MM.1S (cell line): Measurements from ENCODE around the gene LGR5.
"Not testable (repeated sequence)": the region's sequence is repeated elsewhere in the genome, so short reads cannot be mapped to it uniquely, and the experiment has no call there.

Experiments
- DNase-seq: peaks from one replicate; pipeline ENCODE4 v3.0.0-alpha.2; 2015
- H2AFZ ChIP-seq: fragments of 300-600 bp; sonication (generic); 2 replicates; pipeline ENCODE4 v1.6.0; 2016; ENCODE audit warnings: antibody characterized with exemption, low read length
- H3F3A ChIP-seq: fragments of 300-600 bp; sonication (generic); 2 replicates; pipeline ENCODE4 v1.6.1; 2016; ENCODE audit warnings: mild to moderate bottlenecking, antibody characterized with exemption, low read length, moderate library complexity, mixed read lengths; ENCODE audit not compliant: insufficient read depth
- H3K27ac ChIP-seq: fragments of 300-600 bp; sonication (generic); 2 replicates; pipeline ENCODE4 v1.5.1; 2016; ENCODE audit warnings: mild to moderate bottlenecking, low read length
- H3K27me3 ChIP-seq: fragments of 300-600 bp; sonication (generic); replicated peaks from 2 replicates; pipeline ENCODE4 v1.6.0; 2016; ENCODE audit warnings: low read length; ENCODE audit not compliant: insufficient read depth
- H3K36me3 ChIP-seq: fragments of 300-600 bp; sonication (generic); replicated peaks from 2 replicates; pipeline ENCODE4 v1.6.1; 2016; ENCODE audit warnings: mild to moderate bottlenecking, low read length, mixed read lengths; ENCODE audit not compliant: insufficient read depth
- H3K4me1 ChIP-seq: fragments of 300-600 bp; sonication (generic); 2 replicates; pipeline ENCODE4 v1.6.1; 2016; ENCODE audit warnings: low read length, mixed read lengths
- H3K4me2 ChIP-seq: fragments of 300-600 bp; sonication (generic); 2 replicates; pipeline ENCODE4 v1.6.0; 2016; ENCODE audit warnings: low read depth, low read length
- H3K4me3 ChIP-seq: fragments of 300-600 bp; sonication (generic); 2 replicates; pipeline ENCODE4 v1.5.1; 2016; ENCODE audit warnings: low read length, mixed read lengths
- H3K79me2 ChIP-seq: fragments of 300-600 bp; sonication (generic); 2 replicates; pipeline ENCODE4 v1.6.1; 2016; ENCODE audit warnings: mixed run types, low read length, mixed read lengths
- H3K9ac ChIP-seq: fragments of 300-600 bp; sonication (generic); 2 replicates; pipeline ENCODE4 v1.6.1; 2016; ENCODE audit warnings: low read length, mixed read lengths
- H3K9me2 ChIP-seq: fragments of 300-600 bp; sonication (generic); replicated peaks from 2 replicates; pipeline ENCODE4 v1.6.1; 2016; ENCODE audit warnings: mild to moderate bottlenecking, low read length, mixed read lengths; ENCODE audit not compliant: insufficient read depth
- H3K9me3 ChIP-seq: fragments of 300-600 bp; sonication (generic); replicated peaks from 2 replicates; pipeline ENCODE4 v1.6.1; 2016; ENCODE audit warnings: mild to moderate bottlenecking, low read length, mixed read lengths; ENCODE audit not compliant: insufficient read depth
- H4K20me1 ChIP-seq: fragments of 300-600 bp; sonication (generic); 2 replicates; pipeline ENCODE4 v1.6.1; 2016; ENCODE audit warnings: mild to moderate bottlenecking, low read length, moderate library complexity, mixed read lengths; ENCODE audit not compliant: insufficient read depth
- CTCF ChIP-seq: fragments of 300-600 bp; sonication (generic); IDR thresholded peaks from 2 replicates; pipeline ENCODE4 v1.5.1; 2016; ENCODE audit warnings: antibody characterized with exemption, low read length, mixed read lengths
- EZH2 ChIP-seq: fragments of 300-600 bp; sonication (generic); optimal IDR thresholded peaks from 2 replicates; pipeline ENCODE3; 2017; ENCODE audit warnings: low read depth, mild to moderate bottlenecking, antibody characterized with exemption, low read length, mixed read lengths
- EZH2phosphoT487 ChIP-seq: fragments of 300-600 bp; sonication (generic); IDR thresholded peaks from 2 replicates; pipeline ENCODE4 v1.6.1; 2018; ENCODE audit warnings: antibody characterized with exemption, low read length

Gene LGR5

GRCh38 chr12:71565535-71565934 lies 125.9 kb downstream of the LGR5 start:
- H3K9ac ChIP-seq: no peak overlapping the region
- no peaks in the 10 kb centered on the region for H3K4me1 ChIP-seq
- no peaks in the 10 kb centered on the region for H3K9me3 ChIP-seq
- no peak overlapping the region for H3K27ac ChIP-seq
- no peak overlapping the region for H3K4me2 ChIP-seq
- no peaks in the 10 kb centered on the region for H3K79me2 ChIP-seq
- DNase-seq: no peak
- no peak overlapping the region for H3K4me3 ChIP-seq
- H3K36me3 ChIP-seq: no peaks in the 10 kb centered on the region
- H3K9me2 ChIP-seq: no peaks in the 10 kb centered on the region
- no peak overlapping the region for H2AFZ ChIP-seq
- no peaks in the 10 kb centered on the region for H3F3A ChIP-seq
- H4K20me1 ChIP-seq: no peaks in the 10 kb centered on the region
- no peak for TF ChIP-seq CTCF
- TF ChIP-seq EZH2: no peak
- TF ChIP-seq EZH2phosphoT487: no peak
- H3K27me3 ChIP-seq: no peaks in the 10 kb centered on the region

GRCh38 chr12:71566655-71567054 lies 127.1 kb downstream of the LGR5 start:
- no peaks in the 10 kb centered on the region for H3K79me2 ChIP-seq
- no peak overlapping the region for H3K4me2 ChIP-seq
- H3K4me1 ChIP-seq: no peaks in the 10 kb centered on the region
- no peak overlapping the region for H3K27ac ChIP-seq
- no peaks in the 10 kb centered on the region for H3K36me3 ChIP-seq
- no peaks in the 10 kb centered on the region for H3K9me2 ChIP-seq
- H3K4me3 ChIP-seq: no peak overlapping the region
- no peak for TF ChIP-seq EZH2
- no peaks in the 10 kb centered on the region for H3F3A ChIP-seq
- H4K20me1 ChIP-seq: no peaks in the 10 kb centered on the region
- H3K9ac ChIP-seq: no peak overlapping the region
- H3K27me3 ChIP-seq: no peaks in the 10 kb centered on the region
- H2AFZ ChIP-seq: no peak overlapping the region
- no peak for DNase-seq
- no peaks in the 10 kb centered on the region for H3K9me3 ChIP-seq

DNA sequence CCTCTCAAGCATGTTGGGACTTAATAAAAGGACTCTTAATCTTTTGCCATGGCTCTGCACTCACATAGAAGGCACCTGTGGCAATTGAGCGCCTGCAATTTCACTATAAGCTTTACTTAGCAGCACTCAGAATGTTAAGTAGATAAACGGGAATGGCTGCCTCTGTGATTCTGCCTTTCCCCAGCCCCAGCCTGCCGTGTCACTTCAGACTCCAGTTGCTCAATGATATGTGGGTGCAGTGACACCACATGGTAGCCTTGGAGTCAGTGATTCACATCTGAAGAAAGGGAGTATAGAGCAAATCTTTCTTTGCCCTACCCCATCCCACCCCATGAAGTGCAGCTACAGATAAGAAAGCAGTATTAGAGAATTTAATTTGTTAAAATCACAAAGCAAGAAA lies 127.9 kb downstream of the LGR5 start:
- Histone ChIP-seq H3K27me3 (no peaks in the 10 kb centered on the region), H3K4me1 (no peaks in the 10 kb centered on the region), H3F3A (no peaks in the 10 kb centered on the region), H3K9me2 (no peaks in the 10 kb centered on the region), H4K20me1 (no peaks in the 10 kb centered on the region), H3K4me3 (no peak overlapping the region), H3K9me3 (no peaks in the 10 kb centered on the region), H3K27ac (no peak overlapping the region), H3K36me3 (no peaks in the 10 kb centered on the region), H3K79me2 (no peaks in the 10 kb centered on the region), H2AFZ (no peak overlapping the region), H3K4me2 (no peak overlapping the region), H3K9ac (no peak overlapping the region)
- TF ChIP-seq CTCF: no peak
- no peak for TF ChIP-seq EZH2phosphoT487
- TF ChIP-seq EZH2: no peak
- DNase-seq: no peak

DNA sequence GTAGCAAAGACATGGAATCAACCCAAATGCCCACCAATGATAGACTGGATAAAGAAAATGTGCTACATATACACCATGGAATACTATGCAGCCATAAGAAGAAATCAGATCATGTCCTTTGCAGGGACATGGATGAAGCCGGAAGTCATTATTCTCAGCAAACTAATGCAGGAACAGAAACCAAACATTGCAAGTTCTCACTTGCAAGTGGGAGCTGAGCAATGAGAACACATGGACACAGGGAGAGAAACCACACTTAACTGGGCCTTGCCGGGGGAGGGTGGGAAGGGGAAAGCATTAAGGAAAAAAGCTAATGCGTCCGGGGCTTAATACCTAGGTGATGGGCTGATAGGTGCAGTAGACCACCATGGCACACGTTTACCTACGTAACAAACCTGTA lies 130.3 kb downstream of the LGR5 start:
- not testable (repeated sequence) for H3K4me1 ChIP-seq, H3K27ac ChIP-seq, H3K9me2 ChIP-seq, H3K4me3 ChIP-seq, DNase-seq, H3K79me2 ChIP-seq, H3K36me3 ChIP-seq, H3F3A ChIP-seq, H3K9me3 ChIP-seq, H2AFZ ChIP-seq, H4K20me1 ChIP-seq, H3K4me2 ChIP-seq, H3K9ac ChIP-seq, H3K27me3 ChIP-seq
